CD4-positive, alpha-beta T cell treated with Interleukin-21 for 1 hour (primary cell): ENCODE measurements around the gene TBC1D7.

Source experiments
- DNase-seq: peaks from one replicate; pipeline ENCODE4 v3.0.0-alpha.2; 2020

The TBC1D7 gene

GRCh38 chr6:13267142-13267651 is 61.1 kb downstream of the TBC1D7 start:
- DNase-seq: no peak

- DNase-seq: no peak
These were observed 64.7 kb downstream of the TBC1D7 start for GRCh38 chr6:13263669-13264068.

GRCh38 chr6:13262302-13263230 is 65.8 kb downstream of the TBC1D7 start:
- no peak for DNase-seq

GRCh38 chr6:13261464-13261994 is 66.8 kb downstream of the TBC1D7 start:
- DNase-seq: no peak

- no peak for DNase-seq
These were observed 67.5 kb downstream of the TBC1D7 start for GRCh38 chr6:13260831-13261230.

GRCh38 chr6:13260101-13260598 is 68.2 kb downstream of the TBC1D7 start:
- DNase-seq: no peak

- no peak for DNase-seq
These were observed 68.9 kb downstream of the TBC1D7 start for GRCh38 chr6:13259393-13259792.

GRCh38 chr6:13256266-13257001 is 71.9 kb downstream of the TBC1D7 start:
- DNase-seq: no peak
